Dedifferentiated amniotic fluid mesenchymal stem cell (primary cell): ENCODE measurements around the gene CCR7.

ENCODE experiments used
- DNase-seq: peaks from one replicate; pipeline ENCODE4 v3.0.0-alpha.2; 2016; ENCODE audit errors: extremely low spot score

The CCR7 gene

DNA sequence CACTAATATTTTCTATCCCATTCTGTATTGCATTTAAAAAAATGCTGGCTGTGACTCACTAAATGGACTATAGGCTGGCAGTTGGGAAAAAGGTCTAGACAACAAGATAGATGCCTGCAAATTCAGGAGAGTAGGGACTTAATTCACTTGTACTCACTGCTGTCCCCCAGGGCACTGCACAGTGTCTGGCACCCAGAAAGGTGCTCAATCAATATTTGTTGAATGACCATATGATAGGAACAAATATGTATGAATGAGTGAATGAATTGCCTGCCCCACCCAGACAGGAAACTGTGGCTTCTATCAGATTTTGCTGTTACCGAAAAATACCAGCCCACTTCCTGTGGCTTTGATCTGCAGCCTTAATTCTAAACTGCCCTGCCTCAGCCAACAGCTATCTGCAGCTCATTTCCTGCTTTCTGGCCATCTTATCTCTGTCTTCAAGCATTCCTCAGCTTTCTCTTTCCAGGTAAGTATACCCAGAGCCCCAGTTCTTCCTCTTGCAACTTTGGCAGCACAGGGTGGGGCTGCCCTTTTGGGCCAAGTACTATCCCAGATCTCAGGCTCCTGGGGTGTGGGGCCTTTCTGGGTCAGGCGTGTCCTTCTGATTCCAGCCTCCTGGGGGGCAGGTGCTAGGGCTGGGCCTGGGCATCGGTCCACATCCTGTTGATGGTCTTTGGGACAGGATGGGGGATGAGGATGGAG is 48.5 kb downstream of the CCR7 start:
- no peak for DNase-seq

DNA sequence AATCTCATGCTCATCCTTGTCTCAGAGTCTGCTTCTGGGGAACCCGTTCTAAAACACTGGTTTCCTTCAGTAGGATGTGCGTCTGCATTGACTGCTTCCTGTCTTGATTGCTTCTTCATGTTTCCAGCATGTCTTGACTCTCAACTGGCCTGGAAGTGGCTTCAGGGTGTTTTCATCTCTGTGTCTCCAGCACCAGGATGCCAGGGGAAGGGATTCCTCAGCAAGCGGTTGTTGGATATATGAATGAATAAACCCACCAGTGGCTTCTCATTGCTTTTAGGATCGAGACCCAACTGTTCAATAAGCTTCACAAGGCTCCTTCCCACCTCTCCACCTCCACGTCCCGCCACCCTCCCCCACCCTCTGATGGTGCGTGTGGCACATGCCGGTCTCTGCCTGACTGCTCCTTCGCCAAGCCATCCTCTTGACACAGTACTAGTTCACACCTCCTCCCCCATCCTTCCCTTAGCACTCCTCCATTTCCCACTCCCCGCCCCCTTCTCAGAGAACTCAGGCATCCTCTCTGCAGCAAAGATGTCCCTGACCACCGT is 49.7 kb downstream of the CCR7 start:
- no peak for DNase-seq

- no peak for DNase-seq
Observed at GRCh38 chr17:40515011-40515410, 50.3 kb downstream of the CCR7 start.

DNA sequence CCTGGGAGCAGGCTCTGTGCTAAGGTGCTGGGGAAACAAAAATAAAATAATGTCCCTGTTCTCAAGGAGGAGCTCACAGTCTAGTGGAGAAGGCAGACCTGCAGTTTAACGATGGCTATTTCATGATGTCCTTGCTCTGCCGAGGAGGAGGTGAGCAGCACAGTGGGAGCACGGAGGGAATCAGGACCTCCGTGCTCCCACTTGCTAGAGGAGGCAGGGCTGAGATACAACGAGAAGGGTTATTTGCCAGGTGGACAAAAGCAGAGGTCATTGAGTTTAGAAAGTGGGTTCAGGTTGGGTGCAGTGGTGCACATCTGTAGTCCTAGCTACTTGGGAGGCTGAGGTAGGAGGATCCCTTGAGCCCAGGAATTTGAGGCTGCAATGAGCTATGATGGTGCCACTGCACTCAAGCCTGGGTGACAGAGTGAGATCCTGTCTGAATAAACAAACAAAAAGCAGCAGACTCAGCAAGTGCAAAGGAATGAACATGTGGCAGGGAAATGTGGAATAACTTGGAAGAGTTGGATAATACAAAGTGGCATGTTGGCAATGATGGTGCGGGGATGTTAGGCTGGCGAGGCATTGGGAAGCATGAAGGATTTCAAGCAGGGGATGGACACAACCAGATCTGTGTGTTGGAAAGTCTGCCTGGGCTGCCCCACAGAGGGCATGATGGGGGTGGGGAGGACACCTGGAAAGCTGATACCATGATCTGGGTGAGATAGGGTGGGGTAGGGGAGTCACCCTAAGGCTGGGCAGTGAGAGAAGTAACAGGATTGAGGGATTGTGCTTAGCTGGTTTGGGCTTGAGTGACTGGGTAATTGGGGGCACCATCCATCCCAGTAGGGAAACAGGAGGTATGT is 51.0 kb downstream of the CCR7 start:
- DNase-seq, result no peak

GRCh38 chr17:40511667-40512220 is 53.5 kb downstream of the CCR7 start:
- DNase-seq, result no peak

- no peak for DNase-seq
Observed at GRCh38 chr17:40511136-40511535, 54.1 kb downstream of the CCR7 start.

DNA sequence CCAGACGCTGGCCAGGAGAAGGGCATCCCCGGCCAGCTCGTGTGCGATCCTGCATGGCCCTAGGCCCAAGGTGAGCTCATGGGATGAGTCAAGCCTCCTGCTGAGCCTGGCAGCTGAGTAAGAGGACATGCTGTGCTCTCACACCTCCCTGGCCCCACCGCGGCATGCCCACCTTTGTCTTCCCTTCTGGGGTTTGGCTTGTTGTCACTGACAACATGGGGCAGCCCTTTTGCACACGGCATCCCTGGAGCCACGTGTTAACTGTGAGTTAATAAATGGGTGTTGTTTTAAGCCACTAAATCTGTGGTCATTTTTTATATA is 55.0 kb downstream of the CCR7 start:
- DNase-seq, result no peak

DNA sequence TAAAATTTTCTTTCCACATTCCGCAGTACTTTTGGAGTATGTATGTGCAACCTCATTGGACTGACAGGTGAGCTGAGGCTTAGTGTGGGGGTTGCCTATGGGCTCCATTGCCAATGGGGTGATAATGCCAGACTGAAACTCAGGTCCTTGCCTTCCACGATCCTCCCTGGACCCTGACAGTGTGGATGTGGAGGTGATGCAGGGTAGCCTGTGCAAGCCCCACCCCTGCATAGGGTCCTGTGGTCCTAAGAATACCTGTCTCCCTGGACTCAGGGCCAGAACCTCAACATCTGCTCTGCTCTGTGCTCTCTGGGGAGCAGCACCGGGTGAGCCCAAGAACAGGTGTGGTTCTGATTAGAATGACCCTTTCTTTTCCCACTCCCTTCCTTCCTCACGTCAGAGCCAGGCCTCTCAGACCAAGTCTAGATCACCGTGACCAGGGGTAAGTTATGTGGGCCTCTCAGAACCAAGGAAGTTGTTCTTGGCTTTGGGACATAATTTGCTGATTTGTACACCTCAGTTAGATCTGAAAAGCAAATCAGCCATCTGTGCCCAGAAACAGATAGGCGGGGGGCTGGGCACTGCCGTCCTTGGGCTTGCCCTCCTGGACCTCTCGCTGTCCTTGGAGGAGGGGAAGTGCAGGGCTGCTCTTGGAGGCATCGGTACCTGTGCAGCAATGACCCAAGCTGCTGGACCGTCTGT is 55.5 kb downstream of the CCR7 start:
- DNase-seq, result no peak

DNA sequence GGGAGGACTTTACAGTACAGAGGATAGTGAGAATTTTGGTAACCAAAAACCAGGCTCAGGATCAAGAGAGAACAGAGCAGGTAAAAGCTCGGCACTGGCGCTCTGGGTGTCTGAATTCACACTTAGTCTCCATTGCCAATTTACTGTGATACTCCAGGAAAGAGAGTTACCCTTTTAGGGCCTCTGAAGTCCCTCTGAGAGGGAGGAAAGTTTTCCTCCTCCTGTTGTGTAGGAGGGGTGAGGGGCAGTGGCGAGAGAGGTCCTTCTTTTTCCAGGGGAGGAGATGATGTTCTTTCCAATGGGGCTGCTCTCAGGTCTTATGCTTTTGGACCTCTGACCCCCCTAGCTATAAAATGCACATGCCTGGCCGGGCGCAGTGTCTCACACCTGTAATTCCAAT is 58.5 kb downstream of the CCR7 start:
- no peak for DNase-seq
